Skeletal muscle satellite cell (primary cell): ENCODE data around the gene ZP3.
"Not testable (repeated sequence)": the region's sequence is repeated elsewhere in the genome, so short reads cannot be mapped to it uniquely, and the experiment has no call there.

Source experiments
- H3K27me3 ChIP-seq: 2 replicates; pipeline ENCODE4 v1.7.0; 2013; ENCODE audit warnings: low read length; ENCODE audit not compliant: control insufficient read depth, insufficient read depth
- H3K36me3 ChIP-seq: 2 replicates; pipeline ENCODE4 v1.7.0; 2013; ENCODE audit warnings: mild to moderate bottlenecking, control low read depth, low read length; ENCODE audit not compliant: insufficient read depth
- H3K4me1 ChIP-seq: 2 replicates; pipeline ENCODE4 v1.7.0; 2013; ENCODE audit warnings: low read length; ENCODE audit not compliant: control insufficient read depth, insufficient read depth
- H3K4me2 ChIP-seq: 2 replicates; pipeline ENCODE4 v1.7.0; 2013; ENCODE audit warnings: mild to moderate bottlenecking, low read length
- H3K4me3 ChIP-seq: 2 replicates; pipeline ENCODE4 v1.7.0; 2013; ENCODE audit warnings: low read length
- H3K9ac ChIP-seq: 2 replicates; pipeline ENCODE4 v1.7.0; 2013; ENCODE audit warnings: mild to moderate bottlenecking, low read depth, low read length, moderate library complexity
- H3K9me3 ChIP-seq: replicated peaks from 2 replicates; pipeline ENCODE4 v1.7.0; 2013; ENCODE audit warnings: mild to moderate bottlenecking, control low read depth, low read length

ZP3 gene

DNA sequence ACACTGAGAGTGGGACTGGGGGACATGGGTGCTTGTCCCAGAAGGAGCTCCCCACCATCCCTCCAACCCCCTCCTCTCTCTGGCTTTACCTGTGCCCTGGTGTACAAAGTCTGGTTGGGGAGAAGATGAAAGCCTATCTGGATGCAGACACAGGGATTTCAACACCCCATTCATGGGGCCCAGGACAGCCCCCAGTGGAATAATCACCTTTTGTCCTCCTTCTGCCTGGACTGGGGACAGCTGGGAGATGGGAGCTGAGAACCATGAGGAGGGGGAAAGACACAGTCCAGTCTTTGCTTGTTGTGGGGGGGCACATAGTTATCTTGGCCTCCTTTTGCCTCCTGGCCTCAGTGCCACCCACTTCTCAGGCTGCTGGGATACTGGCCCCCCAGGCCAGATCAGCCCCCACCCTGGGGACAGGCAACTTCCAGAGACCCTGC is 16.6 kb upstream of the ZP3 start:
- no peaks in the 10 kb centered on the region for H3K36me3 ChIP-seq
- peaks cover 7% of the 10 kb centered on the region for H3K4me1 ChIP-seq
- H3K4me2 ChIP-seq: no peak overlapping the region
- H3K9me3 ChIP-seq: no peaks in the 10 kb centered on the region
- no peak overlapping the region for H3K9ac ChIP-seq
- no peaks in the 10 kb centered on the region for H3K27me3 ChIP-seq
- H3K4me3 ChIP-seq: no peak overlapping the region

DNA sequence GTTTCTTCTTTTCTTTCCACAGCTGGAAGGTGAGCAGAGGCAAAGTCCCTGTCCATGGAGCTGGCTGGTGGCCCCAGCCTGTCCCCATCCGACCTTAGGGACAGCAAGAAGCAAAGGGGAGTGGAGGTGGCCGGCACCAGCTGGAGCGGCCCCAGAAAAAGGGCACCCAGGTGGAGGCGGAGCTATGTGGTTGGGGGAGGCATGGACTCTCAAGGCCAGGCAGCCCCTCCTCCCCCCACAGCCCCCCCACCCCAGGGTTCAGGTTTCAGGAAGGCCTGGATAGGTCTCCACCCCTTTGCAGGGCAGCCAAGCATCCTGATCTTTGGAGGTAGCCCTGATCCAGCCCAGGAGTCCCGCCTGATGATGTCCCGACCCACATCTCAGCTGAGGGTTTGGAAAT is 15.2 kb upstream of the ZP3 start, which contains the start of gene SSC4D:
Gene SSC4D (minus strand): TSS at position 161 of the 400 bp plus-strand sequence. CDS start 5,258 bp downstream, outside the sequence.
- Histone ChIP-seq H3K4me3 (no peak within 1 kb of the TSS), H3K9me3 (no peaks in the 10 kb centered on the region), H3K9ac (no peak within 1 kb of the TSS), H3K4me2 (no peak within 1 kb of the TSS), H3K4me1 (peaks cover 4% of the 10 kb centered on the region), H3K27me3 (no peaks in the 10 kb centered on the region), H3K36me3 (no peaks in the 10 kb centered on the region)

DNA sequence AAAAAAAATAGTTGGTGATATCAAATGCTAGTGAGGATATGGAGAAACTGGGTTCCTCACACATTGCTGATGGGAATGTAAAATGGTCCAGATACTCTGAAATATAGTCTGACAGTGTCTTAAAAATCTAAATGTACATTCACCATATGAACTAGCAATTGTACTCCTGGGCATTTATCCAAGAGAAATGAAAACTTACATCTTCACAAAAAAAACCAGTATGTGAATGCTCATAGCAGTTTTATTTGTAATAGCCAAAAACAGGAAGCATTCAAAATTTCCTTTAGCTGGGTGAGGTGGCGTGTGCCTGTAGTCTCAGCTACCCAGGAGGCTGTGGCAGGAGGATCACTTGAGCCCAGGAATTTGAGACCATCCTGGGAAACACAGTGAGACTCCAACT is 13.1 kb upstream of the ZP3 start:
- H3K9ac ChIP-seq: no peak overlapping the region
- H3K9me3 ChIP-seq: no peaks in the 10 kb centered on the region
- no peaks in the 10 kb centered on the region for H3K27me3 ChIP-seq
- no peak overlapping the region for H3K4me2 ChIP-seq
- peaks cover 4% of the 10 kb centered on the region for H3K4me1 ChIP-seq
- H3K36me3 ChIP-seq: no peaks in the 10 kb centered on the region
- H3K4me3 ChIP-seq: no peak overlapping the region

GRCh38 chr7:76412249-76412648 is 12.5 kb upstream of the ZP3 start:
- Histone ChIP-seq H3K4me3 (no peak overlapping the region), H3K36me3 (no peaks in the 10 kb centered on the region), H3K9ac (no peak overlapping the region), H3K9me3 (no peaks in the 10 kb centered on the region), H3K27me3 (no peaks in the 10 kb centered on the region), H3K4me1 (peaks cover 4% of the 10 kb centered on the region), H3K4me2 (no peak overlapping the region)

DNA sequence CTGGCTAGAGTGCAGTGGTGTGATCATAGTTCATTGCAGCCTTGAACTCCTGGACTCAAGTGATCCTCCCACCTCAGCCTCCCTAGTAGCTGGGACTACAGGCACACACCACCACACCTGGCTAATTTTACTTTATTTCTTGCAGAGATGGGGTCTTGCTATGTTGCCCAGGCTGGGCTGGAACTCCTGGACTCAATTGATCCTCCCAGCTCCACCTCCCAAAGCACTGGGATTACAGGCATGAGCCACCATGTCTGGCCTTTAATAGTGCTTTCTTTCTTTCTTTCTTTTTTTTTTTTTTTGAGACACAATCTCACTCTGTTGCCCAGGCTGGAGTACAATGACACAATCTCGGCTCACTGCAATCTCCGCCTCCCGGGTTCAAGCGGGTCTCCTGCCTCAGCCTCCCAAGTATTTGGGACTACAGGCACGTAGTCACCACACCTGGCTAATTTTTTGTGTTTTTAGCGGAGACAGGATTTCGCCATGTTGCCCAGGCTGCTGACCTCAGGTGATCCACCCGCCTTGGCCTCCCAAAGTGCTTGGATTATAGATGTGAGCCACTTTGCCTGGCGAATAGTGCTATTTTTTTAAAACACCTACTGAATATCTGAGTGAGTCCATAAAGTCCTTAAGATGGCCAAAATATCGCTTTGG is 7.0 kb upstream of the ZP3 start:
- not testable (repeated sequence) for H3K4me1 ChIP-seq, H3K4me3 ChIP-seq, H3K9me3 ChIP-seq, H3K27me3 ChIP-seq, H3K9ac ChIP-seq, H3K4me2 ChIP-seq, H3K36me3 ChIP-seq

DNA sequence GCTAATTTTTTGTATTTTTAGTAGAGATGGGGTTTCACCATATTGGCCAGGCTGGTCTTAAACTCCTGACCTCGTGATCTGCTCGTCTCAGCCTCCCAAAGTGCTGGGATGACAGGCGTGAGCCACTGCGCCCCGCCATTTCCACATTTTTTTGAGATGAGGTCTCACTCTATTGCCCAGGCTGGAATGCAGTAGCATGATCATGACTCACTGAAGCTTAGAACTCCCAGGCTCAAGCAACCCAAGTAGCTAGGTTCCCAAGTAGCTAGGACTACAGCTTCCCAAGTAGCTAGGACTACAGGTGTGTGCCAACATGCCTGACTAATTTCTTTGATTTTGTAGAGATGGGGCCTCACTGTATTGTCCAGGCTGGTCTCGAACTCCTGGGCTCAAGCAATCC is 3.7 kb upstream of the ZP3 start:
- not testable (repeated sequence) for H3K36me3 ChIP-seq, H3K27me3 ChIP-seq, H3K4me3 ChIP-seq, H3K4me2 ChIP-seq, H3K9ac ChIP-seq, H3K9me3 ChIP-seq
- peaks cover 13% of the 10 kb centered on the region for H3K4me1 ChIP-seq

DNA sequence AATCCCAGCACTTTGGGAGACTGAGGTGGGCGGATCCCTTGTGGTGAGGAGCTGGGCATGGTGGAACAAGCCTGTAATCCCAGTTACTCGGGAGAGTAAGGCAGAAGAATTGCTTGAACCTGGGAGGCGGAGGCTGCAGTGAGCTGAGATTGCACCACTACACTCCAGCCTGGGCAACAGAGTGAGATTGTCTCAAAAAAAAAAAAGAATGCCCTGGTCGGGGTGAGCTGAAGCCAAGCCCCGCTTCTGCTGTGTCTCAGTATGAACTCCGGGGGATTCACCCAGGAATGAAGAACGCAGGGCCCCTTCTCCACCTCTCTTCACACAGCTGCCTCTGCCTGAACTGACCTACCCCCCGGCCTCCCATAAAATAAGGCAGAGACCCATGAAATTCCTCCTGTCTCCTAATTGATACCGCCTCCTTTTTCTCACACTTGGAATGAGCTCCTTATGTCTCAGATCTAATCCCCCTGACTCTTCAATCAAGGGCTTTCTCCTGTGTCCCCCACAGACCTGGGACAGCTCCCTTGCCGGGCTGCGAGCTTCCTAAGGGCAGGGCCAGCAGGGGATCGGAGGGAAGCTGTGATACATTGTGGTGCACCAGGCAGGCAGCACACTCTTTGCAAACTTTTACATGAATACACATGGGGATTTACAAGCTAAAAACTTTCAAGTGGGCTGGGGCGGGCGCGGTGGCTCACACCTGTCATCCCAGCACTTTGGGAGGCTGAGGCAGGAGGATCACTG is 911 bp upstream of the ZP3 start:
- no peaks in the 10 kb centered on the region for H3K36me3 ChIP-seq
- no peaks in the 10 kb centered on the region for H3K9me3 ChIP-seq
- H3K4me2 ChIP-seq: no peak overlapping the region
- no peaks in the 10 kb centered on the region for H3K27me3 ChIP-seq
- H3K4me1 ChIP-seq: peaks cover 16% of the 10 kb centered on the region
- peak overlapping the region; percentile 6 for H3K9ac ChIP-seq
- no peak overlapping the region for H3K4me3 ChIP-seq

DNA sequence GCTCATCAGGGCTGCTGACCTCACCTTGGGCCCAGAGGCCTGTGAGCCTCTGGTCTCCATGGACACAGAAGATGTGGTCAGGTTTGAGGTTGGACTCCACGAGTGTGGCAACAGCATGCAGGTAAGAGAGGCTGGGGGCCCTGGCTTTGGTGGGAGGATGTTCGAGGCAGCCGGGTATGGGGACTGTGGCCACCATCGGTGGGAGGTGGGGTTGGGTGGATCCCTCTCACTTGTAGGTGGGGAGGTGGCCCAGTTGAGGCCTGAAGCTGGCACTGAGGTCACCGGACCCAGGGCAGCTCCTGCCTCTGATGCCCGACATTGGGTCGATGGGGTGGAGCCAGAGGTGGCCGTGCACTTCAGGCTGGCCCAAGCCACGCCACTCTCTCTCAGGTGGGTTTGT is 406 bp downstream of the ZP3 start:
- no peak overlapping the region for H3K4me2 ChIP-seq
- H3K4me3 ChIP-seq: no peak overlapping the region
- no peaks in the 10 kb centered on the region for H3K36me3 ChIP-seq
- H3K4me1 ChIP-seq: peaks cover 16% of the 10 kb centered on the region
- H3K9ac ChIP-seq: no peak overlapping the region
- no peaks in the 10 kb centered on the region for H3K9me3 ChIP-seq
- H3K27me3 ChIP-seq: no peaks in the 10 kb centered on the region

DNA sequence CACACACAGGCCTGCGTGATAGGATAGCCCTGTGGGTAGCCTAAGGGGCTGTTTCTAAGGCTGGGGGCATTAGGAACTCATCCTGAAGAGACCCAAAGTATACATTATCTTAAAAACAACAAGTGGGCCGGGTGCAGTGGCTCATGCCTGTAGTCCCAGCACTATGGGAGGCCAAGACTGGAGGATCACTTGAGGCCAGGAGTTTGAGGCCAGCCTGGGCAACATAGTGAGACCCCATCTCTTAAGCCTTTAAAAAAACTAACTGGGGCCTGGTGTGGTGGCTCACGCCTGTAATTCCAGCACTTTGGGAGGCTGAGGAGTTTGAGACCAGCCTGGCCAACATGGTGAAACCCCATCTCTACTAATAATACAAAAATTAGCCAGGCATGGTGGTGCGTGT is 808 bp downstream of the ZP3 start:
- H3K4me3 ChIP-seq, H3K4me2 ChIP-seq, H3K9ac ChIP-seq, H3K9me3 ChIP-seq, H3K27me3 ChIP-seq, H3K36me3 ChIP-seq: not testable (repeated sequence)
- H3K4me1 ChIP-seq: peaks cover 16% of the 10 kb centered on the region

GRCh38 chr7:76426246-76426645 is 1.5 kb downstream of the ZP3 start:
- Histone ChIP-seq H3K27me3 (no peaks in the 10 kb centered on the region), H3K4me3 (no peak overlapping the region), H3K4me2 (no peak overlapping the region), H3K9ac (no peak overlapping the region), H3K9me3 (no peaks in the 10 kb centered on the region), H3K36me3 (no peaks in the 10 kb centered on the region), H3K4me1 (peaks cover 16% of the 10 kb centered on the region)

- H3K27me3 ChIP-seq: no peaks in the 10 kb centered on the region
- H3K9ac ChIP-seq: no peak overlapping the region
- H3K36me3 ChIP-seq: no peaks in the 10 kb centered on the region
- H3K9me3 ChIP-seq: no peaks in the 10 kb centered on the region
- H3K4me1 ChIP-seq: peaks cover 12% of the 10 kb centered on the region
- no peak overlapping the region for H3K4me2 ChIP-seq
- no peak overlapping the region for H3K4me3 ChIP-seq
These were observed 2.9 kb downstream of the ZP3 start for GRCh38 chr7:76427635-76428034.
